Dedifferentiated amniotic fluid mesenchymal stem cell (primary cell): ENCODE results near the gene HIVEP3.

Experiments
- DNase-seq: peaks from one replicate; pipeline ENCODE4 v3.0.0-alpha.2; 2016; ENCODE audit errors: extremely low spot score

Gene HIVEP3

DNA sequence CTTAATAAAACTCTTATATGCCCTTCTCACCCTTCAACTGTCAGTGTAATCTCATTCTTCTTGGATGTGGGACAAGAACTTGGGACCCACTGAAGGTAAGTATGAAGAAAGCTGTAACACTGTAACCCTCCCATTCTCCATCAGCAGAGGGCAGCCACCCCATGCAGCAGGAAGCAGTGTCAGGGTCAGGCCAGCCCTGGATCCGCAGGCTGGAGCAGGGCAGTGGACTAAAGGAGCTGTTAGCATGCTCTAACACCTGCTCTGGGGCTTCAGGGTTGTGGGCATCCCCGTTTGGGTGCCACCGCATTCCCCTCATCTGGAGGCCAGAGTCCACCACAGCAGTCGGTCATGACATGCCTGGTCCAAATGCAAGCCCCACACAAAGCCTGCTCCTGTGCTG is 156.5 kb downstream of the HIVEP3 start:
- DNase-seq = no peak

DNA sequence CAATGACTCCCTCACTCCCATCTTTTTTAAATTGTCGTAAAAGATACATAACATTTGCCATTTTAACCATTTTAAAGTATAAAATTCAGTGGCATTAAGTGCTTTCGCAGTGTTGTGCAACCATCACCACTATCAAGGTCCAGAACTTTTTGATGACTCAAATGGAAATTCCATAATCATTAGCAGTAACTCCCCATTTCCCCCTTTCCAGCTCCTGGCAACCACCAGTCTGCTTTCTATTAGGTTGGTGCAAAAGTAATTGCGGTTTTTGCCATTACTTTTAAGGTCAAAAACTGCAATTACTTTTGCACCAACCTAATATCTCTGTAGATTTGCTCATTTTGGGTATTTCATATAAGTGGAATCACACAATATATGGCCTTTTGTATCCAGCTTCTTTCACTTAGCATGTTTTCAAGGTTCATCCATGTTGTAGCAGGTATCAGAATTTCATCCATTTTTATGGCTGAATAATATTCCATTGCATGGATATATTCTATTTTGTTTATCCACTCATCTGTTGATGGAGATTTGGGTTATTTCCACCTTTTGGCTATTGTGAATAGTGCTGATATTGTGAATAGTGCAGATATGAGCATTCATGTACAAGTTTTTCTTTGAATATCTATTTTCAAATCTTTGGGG is 159.7 kb downstream of the HIVEP3 start:
- no peak for DNase-seq

DNA sequence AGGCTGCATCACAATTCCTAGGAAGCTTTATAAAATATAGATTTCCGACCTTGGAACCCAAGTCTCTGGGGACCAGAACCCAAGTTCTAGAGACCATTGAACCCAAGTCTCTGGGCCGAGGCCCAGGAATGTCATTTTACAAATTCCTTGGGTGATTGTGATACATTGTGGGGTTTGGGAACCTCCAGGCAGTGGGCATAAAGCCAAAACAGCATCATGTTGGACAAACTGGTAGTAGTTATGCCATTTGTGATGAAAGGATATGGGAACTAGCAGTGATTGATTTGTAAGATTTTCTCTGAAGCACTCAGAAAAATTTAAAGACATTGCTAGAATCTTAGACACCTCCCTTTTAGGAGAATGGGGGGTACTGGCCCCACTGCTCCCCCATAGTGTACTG is 160.2 kb downstream of the HIVEP3 start:
- no peak for DNase-seq

DNA sequence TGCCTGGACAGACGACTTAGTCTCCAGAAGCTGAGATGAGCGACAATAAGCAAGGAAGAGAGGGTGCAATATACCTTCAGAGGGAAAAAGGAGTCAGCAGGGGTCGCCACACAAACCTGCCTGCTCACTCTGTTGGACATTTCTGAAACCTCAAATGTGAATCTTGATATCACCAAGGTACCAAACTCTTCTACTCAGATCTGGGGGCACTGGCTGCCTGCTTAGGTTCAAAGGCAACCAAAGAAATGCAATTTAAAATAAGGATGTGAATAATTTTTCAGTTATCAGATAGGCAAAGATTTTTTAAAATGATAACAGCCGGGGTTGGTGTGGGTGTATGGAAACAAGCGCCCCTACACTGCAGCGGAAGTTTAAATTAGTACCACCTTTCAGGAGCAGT is 164.2 kb downstream of the HIVEP3 start:
- no peak for DNase-seq

DNA sequence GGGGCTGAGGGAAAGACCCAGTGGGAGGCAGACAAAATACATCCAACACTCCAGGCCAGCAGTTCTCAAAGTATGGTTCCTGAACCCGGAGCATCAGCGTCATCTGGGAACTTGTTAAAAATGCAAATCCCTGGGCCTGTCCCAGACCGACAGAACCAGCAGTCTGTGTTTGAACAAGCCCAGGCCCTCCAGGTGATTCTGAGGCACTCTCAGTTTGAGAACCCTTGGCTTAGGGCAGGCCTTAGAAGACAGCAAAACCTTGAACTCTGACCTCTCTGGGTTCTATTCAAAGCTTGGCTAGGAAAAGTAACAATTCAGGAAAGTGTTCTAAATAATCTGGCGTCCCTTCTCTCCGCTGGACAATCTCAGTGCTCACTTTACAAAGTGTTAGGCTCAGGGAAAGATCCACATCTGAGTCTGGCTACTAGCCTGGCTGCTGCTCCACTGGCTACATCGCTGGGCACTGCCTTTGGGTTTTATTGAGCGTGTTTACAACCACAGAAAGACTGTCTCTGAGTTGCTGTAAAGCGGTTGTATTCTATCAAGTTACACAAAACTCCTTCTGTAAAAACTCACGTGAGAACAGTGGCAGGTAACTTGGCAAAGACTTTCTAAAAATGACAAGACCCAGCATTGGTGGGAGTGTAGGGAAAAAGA is 166.1 kb downstream of the HIVEP3 start:
- no peak for DNase-seq

DNA sequence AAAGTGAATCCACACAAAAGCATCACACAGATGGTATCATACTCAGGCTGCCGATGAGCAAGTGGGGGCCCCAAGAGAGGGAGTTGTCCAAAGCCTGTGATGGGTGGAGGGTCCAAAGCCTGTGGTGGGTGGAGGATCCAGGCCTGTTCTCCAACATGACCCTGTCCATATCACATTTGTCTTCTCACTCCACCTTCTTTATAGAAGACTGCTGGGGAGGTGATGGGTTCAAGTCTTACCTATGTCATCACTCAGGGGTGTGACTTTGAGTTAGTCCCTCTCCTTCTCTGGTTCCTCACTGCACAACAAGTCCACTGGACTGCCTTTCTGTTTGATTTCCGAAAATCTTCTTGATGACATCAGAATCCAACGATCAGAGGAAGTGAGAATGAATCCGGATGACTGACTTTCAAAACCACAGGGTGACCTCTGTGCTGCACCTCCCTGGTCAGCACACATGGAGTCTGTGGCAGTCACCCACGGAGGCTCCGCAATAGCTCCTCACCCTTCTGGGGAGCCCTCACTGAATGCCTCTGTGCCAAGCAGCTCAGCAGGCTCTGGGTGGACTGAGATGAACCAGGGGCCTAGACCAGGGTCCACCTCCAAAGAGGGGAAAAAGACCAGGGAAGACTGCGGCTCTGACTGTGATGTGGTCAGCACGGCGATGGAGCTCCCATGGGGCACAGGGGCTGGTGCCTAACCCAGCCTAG is 166.8 kb downstream of the HIVEP3 start:
- DNase-seq = no peak

DNA sequence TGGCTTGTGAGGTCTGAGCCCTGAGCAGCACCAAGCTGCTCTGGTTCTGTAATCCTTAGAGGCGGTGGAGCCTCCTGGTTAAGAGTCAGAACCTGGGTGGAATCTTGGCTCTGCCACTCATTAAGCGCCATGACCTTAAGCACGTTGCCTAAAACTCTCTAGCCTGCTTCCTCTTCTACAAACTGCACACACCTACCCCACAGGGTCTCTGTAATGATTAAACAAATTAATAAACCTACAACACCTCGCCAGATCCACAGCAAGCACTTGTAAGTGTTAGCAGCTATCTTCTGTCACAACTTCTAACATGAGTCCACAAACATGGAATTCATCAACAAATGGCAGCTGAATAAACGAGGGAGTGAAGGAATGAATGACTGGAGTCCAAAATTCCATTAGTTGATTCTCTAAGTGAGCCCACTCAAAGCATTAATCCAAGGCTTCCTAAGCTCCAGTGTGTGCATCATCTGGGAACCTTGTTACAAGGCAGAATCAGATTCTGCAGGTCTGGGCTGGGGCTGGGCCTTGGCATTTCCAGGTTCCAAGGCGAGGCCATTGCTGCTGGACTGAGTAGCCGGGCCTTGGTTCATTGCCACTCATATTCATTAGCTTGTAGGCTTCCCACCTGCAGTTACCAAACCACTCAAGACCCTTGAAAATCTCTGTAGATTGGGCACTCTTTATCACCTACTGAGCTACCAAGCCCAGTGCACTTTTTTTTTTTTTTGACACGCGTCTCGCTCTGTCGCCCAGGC is 168.6 kb downstream of the HIVEP3 start:
- DNase-seq = no peak

DNA sequence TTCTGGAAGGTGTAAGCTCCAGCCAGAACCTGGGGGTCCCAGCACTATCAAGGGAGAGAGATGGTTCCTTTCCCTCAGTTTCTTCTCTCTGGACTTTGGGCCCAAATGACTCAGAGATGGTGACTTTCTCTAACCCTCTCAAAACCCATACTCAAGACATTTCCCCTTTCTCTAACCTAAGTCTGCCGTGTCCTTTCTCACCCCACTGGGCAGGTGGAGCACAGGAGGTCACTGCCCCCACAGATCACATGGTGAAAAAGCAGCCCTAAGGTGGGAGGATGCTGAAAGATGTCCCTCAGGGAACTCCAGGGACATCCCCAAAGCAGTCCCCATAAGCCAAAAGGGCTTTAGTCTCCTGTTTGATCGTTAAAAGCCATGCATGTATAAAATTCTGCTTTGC is 173.7 kb downstream of the HIVEP3 start:
- no peak for DNase-seq

DNA sequence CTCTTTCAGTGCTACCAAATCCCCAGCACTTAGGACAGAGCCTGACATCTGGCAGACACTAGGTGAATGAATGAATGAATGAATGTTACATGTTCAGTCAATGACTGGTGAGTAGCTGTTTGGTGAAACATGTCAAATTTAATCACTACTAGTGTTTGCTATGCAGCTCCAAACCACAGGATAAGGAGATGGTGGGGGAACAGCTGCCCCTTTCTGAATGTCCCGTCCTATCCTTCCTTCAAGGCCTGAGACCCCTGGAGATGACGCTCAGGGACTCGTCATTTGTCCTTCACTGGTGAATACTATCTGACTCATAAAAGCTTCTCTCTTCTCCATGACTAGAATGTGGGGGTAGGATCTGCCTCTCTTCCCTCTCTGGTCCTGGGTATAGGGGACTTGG is 175.4 kb downstream of the HIVEP3 start:
- DNase-seq = no peak

DNA sequence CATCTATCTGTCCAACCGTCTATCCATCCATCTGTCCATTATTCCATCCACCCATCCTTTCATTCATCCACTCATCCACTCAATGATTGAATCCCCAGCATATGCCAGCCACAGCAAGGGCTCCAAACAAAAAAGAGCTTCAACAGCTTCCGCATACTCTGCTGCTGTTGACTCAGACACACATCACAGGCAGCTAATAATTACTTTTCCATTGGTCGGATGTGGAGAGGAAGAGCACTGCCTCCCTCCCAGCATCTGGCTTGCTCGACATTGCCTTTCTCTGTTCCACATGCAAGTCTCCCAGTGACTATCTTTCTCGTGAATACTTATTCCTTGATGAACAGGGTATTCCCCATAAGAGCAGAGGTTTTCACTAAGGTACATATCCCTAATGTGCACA is 176.5 kb downstream of the HIVEP3 start:
- DNase-seq = peak; percentile 27

DNA sequence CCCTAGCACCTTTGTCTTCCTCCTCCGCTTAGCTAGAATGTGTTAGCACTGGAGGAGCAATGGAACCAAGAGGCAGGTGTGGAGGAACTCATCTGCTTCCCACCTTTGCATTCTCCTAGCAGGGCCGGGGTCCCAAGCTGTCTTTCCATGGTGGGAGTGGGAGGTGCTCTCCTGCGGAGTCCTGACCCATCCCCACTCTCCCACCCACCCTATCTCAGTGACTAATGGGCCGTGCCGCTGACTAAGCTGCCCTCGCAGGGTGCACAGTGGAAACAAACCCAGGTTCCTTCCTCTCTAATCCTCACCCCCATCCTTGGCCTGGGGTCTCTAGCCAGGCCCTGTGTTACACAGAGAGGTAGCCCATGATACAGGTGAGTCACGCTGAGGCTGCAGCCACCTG is 177.5 kb downstream of the HIVEP3 start:
- DNase-seq = no peak

DNA sequence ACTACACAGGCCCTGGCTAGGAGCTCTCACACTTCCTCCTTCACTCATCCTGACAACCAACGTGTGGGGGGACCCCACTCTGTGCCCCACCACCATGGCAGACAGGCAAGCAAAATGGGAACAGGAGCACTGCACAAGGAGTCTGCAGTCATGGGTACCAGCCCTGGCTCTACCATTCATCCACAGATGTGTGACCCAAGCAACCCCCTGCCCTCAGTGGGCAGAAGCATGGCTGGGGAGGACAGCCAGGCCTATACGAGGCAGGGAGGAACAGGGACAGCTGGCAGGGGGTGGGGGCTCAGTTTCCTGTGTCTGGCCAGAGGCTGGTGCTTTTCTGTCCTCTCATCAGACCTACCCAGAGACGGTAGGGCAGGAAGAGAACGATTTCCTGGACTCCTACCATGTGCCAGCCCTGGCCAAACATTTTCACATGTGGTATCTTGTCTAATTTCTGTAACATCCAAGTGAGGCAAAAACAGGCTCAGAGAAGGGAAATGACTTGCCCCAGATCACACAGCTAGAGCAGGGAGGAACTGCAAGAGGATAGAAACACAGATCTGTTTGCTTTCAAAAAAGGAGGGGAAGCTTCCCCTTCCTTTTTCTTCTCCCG is 178.0 kb downstream of the HIVEP3 start:
- DNase-seq = no peak

DNA sequence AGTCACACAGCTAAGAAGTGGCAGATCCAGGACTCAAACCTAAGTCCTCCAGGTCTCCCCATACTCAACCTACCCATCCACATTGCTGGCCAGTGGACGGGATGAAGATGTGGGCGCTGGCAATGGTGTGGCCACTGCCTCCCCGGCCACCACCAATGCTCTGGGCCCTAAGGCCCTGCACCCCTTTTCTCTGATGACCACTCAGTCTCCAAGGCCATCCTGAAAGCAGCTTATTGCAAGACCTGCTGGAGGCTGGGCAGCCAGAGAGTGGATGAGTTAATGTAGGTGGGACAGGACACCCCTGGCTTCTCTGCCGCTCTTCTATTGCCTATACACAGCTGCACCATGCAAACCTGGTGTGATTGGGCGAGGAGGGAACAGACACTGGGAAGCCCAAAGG is 178.7 kb downstream of the HIVEP3 start:
- DNase-seq = no peak

DNA sequence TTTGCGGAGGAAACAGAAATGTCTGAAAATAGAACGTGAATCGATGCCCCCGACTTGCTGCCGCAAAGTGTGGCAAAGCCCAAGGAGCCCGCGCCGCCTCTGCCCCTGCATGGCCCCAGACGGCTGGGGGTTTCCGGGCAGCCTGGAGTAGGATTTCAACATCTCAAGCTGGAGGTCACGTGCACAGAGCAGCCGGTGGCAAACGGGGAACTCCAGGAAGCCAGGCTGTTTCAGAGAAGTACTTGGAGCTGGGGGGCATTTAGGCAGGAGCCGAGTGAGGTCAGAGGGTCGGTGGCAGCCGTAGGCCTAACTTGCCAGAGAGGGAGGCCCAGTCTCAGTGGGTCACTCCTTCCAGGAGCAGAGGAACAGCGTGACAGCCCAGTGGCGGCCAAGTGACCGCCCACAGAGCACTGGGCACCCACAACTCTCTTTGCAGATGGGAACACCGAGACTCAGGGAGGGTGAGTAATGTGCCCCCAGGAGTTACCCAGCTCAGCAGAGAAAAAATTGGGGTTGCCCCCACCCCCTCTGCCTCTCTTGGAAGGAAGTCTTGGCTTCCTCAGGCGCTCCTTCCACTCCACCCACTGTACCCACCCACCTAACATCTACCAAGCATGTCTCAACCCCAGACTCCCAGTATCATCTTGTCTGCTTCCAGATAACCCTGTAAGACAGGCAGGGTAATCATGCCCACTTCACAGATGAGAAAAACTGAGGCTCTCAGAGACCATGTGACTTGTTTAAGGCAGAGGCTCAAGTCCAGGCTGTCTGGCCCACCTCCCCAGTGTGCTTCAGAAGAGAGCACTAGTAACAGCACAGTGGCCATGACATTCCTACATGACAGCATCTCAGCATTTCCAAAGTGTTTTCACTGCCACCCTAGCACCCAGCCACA is 179.4 kb downstream of the HIVEP3 start:
- DNase-seq = peak; percentile 73

DNA sequence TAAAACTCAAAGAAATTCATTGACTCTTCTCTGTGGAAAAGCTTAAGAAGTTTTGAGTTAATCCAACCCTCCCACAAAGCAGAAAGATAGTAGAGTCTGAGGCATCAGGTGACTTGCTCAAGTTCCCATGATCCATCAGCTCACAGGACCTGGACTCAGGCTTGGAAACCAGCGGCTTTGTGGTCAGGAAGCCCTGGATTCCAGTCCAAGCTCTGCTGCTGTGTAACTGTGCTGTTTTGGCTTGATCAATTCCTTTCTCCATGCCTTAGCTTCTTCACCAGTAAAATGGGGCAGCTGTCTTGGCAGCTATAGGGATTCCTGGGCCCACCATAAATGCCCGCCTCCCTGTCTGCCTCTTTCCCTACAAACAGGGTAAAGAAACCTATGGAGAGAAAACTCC is 180.2 kb downstream of the HIVEP3 start:
- DNase-seq = no peak

DNA sequence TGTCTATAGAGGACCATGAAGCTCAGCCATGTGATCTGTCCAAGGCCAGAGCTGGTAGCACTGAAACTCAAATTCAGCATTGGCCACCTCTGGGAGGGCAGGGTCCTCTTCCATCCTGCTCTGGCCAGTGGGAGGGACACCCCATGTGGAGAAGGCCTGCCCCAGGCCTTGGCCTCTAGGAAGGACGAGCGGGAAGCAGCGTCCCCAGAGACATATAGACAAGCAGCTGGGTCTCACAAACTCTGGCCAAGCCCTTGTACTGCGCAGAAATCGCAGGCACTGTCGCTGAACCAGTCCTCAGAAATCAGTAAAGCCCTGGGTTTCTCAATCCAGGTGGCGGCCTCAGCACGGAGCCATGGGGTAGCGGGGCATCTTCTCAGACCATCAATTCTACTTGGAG is 180.7 kb downstream of the HIVEP3 start:
- DNase-seq = no peak

DNA sequence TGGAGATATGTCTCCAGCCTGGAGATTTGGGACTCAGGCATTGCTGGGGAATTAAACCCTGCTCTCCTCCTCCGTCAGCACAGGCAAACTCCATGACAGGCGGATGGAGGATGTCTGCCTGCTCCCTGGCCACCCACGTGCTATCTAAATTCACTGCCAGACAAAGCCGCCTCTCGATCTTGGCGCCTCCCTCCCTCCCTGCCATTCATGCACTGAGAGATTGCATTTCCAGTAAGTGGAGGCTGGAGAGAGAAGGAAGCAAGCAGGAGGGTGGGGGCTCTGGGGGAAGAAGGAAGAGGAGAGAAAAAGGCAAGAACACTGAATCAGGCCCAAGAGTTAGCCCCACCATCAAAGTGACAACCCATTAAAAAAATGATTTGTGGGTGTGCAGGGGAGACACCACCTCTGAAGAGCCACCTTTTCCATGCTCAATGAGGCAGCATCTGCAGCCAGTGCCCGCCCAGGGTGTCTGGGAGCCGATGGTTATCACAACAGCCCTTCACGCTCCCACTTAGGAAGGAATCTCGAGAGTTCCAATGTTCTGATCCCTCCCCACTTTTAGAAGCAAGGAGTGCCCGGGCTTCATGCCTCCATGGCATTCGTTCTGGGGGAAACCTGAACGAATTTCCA is 183.0 kb downstream of the HIVEP3 start:
- DNase-seq = no peak

DNA sequence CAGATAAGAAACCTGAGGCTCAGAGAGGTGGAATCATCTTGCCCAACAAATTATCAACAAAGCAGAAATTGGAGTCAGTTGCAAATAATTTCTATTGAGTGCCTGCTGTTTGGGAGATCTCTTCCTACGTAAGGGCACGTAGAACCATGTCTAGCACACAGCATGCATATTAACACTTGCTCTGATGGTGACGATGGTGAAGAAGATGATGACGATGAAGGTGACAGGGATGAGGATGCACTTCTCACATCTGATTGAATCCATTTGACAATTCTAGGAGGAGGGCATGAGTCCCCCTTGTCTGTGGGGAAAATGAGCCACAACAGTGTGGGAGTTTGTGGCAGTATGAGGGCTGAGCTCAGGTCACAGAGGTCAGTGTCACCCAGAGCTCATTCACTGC is 183.6 kb downstream of the HIVEP3 start:
- no peak for DNase-seq

DNA sequence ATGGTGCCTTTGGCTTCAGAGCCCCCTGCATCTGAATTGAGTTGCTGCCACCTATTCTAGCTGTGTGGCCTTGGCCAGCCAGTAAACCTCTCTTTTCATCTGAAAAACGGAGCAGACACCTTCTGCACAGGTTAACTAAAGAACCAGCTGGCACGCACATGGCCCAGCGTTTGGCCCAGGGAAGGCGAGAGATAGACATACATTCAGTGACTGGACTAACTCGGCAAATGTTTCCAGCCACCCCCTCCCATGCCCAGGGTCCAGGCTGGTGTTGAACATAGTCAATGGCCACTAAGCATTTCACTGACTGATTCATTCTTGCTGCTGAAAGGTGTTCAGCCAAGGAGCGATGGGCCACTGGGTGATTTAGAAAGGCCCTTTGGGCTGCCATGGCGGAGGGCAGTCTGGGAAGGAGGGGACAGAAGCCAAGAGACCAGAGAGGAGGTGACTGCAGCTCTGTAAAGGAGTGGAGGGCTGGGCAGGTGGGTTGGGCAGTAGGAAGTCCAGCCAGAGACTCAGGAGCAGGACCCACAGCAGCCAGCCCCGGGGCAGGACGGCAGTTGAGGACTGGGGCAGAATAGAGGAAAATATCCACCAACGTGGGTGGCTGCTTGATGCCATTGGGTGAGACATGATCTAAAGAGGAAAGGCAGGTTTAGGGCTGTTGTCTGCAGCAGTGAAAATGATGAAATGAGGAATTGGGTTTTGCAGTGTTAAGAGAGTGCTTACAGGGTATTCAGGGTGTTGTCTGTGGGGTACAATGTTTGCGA is 184.3 kb downstream of the HIVEP3 start:
- no peak for DNase-seq

DNA sequence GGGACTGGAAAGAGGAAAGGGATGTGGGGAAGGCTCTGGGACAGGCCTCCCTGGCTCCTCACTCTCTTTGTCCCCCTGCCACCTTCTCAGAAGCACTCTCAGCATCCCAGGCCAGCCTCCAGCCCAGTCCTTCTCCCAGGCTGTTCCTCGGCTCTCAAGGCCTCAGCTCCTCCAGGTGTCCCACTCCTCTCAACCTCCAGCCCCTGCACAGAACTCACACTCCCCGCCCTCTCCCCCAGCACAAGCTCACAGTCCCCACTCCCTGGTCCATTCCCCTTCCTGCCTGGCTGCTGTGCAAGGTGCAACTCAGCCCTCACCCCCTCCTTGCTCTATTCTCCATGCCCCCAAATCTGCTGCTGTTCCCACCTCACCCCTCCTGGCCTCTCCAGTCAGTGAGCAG is 185.0 kb downstream of the HIVEP3 start:
- DNase-seq = no peak
